WTC11 (cell line): ENCODE results near the gene KLHDC8A. TPM values are rescaled to one million over a fixed set of nuclear protein-coding genes. Genes with fewer than 3 reads are reported as not detected.

Experiments
- ATAC-seq: fragments of 200-7000 bp; cut with Tn5 transposase; 2 replicates; pipeline ENCODE4 v1.10.0; 2021; ENCODE audit warnings: mild to moderate bottlenecking, moderate library complexity
- CTCF ChIA-PET: fragments of 300-600 bp; sonication (Branson Sonifier 250); formaldehyde crosslinking; loops from one replicate; lab custom pipeline; 2021; ENCODE audit warnings: antibody characterized with exemption; lab: Charles Lee
- POLR2A ChIA-PET: fragments of 350-600 bp; sonication (Branson Sonifier 250); formaldehyde crosslinking; loops from one replicate; lab custom pipeline; 2021; ENCODE audit warnings: antibody characterized with exemption; lab: Charles Lee
- DNase-seq: peaks from one replicate; pipeline ENCODE4 v3.0.0; 2021; ENCODE audit warnings: low spot score
- H3K27ac Mint-ChIP-seq: 2 replicates; pipeline ENCODE4 v1.8.0; 2021; ENCODE audit warnings: mixed read lengths
- H3K27me3 Mint-ChIP-seq: 2 replicates; pipeline ENCODE4 v1.8.0; 2021; ENCODE audit warnings: low read depth, mild to moderate bottlenecking, moderate library complexity, mixed read lengths
- H3K36me3 Mint-ChIP-seq: 2 replicates; pipeline ENCODE4 v1.8.0; 2021; ENCODE audit warnings: mixed read lengths
- H3K4me1 Mint-ChIP-seq: 2 replicates; pipeline ENCODE4 v1.8.0; 2022; ENCODE audit warnings: mixed read lengths
- H3K4me3 Mint-ChIP-seq: 2 replicates; pipeline ENCODE4 v1.8.0; 2021; ENCODE audit warnings: mild to moderate bottlenecking, moderate library complexity, mixed read lengths
- H3K9me3 Mint-ChIP-seq: 2 replicates; pipeline ENCODE4 v1.8.0; 2021; ENCODE audit warnings: mixed read lengths
- AR ChIP-seq: fragments of 250-450 bp; sonication (Bioruptor Pico); IDR thresholded peaks from 2 replicates; pipeline ENCODE4 v1.9.0; 2021; ENCODE audit warnings: mild to moderate bottlenecking
- CBFB ChIP-seq: sonication (generic); formaldehyde crosslinking; IDR thresholded peaks from 2 replicates; pipeline ENCODE4 v1.8.1; 2022; ENCODE audit warnings: mild to moderate bottlenecking, low read depth, missing genetic modification reagents
- ELF4 ChIP-seq: sonication (generic); formaldehyde crosslinking; IDR thresholded peaks from 2 replicates; pipeline ENCODE4 v1.8.1; 2022; ENCODE audit warnings: low read depth, mild to moderate bottlenecking, moderate library complexity, missing genetic modification reagents
- ETV6 ChIP-seq: sonication (generic); formaldehyde crosslinking; IDR thresholded peaks from 2 replicates; pipeline ENCODE4 v1.8.1; 2022; ENCODE audit warnings: mild to moderate bottlenecking, missing genetic modification reagents
- HMGA2 ChIP-seq: fragments of 250-450 bp; sonication (Bioruptor Pico); IDR thresholded peaks from 2 replicates; pipeline ENCODE4 v1.4.0; 2021; ENCODE audit warnings: mild to moderate bottlenecking, moderate library complexity
- MAX ChIP-seq: sonication (generic); formaldehyde crosslinking; IDR thresholded peaks from 2 replicates; pipeline ENCODE4 v1.8.0; 2022; ENCODE audit warnings: mild to moderate bottlenecking, missing genetic modification reagents
- MYBL2 ChIP-seq: sonication (generic); formaldehyde crosslinking; IDR thresholded peaks from 2 replicates; pipeline ENCODE4 v1.8.1; 2023; ENCODE audit warnings: mild to moderate bottlenecking, moderate library complexity, missing genetic modification reagents
- NFYB ChIP-seq: sonication (generic); formaldehyde crosslinking; conservative IDR thresholded peaks from 2 replicates; pipeline ENCODE4 v1.8.0; 2022; ENCODE audit warnings: low read depth, missing genetic modification reagents
- NR1H2 ChIP-seq: sonication (generic); formaldehyde crosslinking; IDR thresholded peaks from 2 replicates; pipeline ENCODE4 v1.9.0; 2021; ENCODE audit warnings: mild to moderate bottlenecking, moderate library complexity, missing genetic modification reagents
- PRDM15 ChIP-seq: sonication (generic); formaldehyde crosslinking; IDR thresholded peaks from 2 replicates; pipeline ENCODE4 v1.8.0; 2022; ENCODE audit warnings: missing genetic modification reagents
- TCF7 ChIP-seq: sonication (generic); formaldehyde crosslinking; IDR thresholded peaks from 2 replicates; pipeline ENCODE4 v1.8.0; 2022; ENCODE audit warnings: mild to moderate bottlenecking, low read depth, missing genetic modification reagents, moderate library complexity
- USF1 ChIP-seq: sonication (generic); formaldehyde crosslinking; IDR thresholded peaks from 2 replicates; pipeline ENCODE4 v1.8.0; 2022; ENCODE audit warnings: mild to moderate bottlenecking, missing genetic modification reagents
- ZMAT4 ChIP-seq: fragments of 250-450 bp; sonication (Bioruptor Pico); IDR thresholded peaks from 2 replicates; pipeline ENCODE4 v1.9.0; 2021; ENCODE audit warnings: mild to moderate bottlenecking
- ZNF317 ChIP-seq: sonication (generic); formaldehyde crosslinking; IDR thresholded peaks from 2 replicates; pipeline ENCODE4 v1.8.1; 2023; ENCODE audit warnings: low read depth, mild to moderate bottlenecking, moderate library complexity, missing genetic modification reagents, borderline replicate concordance
- ZNF423 ChIP-seq: fragments of 250-450 bp; sonication (Bioruptor Pico); IDR thresholded peaks from 2 replicates; pipeline ENCODE4 v2.1.2; 2022; ENCODE audit warnings: mild to moderate bottlenecking, moderate library complexity
- ZNF425 ChIP-seq: fragments of 250-450 bp; sonication (Bioruptor Pico); conservative IDR thresholded peaks from 2 replicates; pipeline ENCODE4 v1.9.0; 2021; ENCODE audit warnings: mild to moderate bottlenecking
- ZNF671 ChIP-seq: fragments of 250-450 bp; sonication (Bioruptor Pico); IDR thresholded peaks from 2 replicates; pipeline ENCODE4 v1.8.0; 2021; ENCODE audit warnings: mild to moderate bottlenecking
- total RNA-seq: library from RNA; stranded (reverse); gene quantifications from 3 replicates; pipeline ENCODE4 v1.2.3, GENCODE V29; 2021

The KLHDC8A gene
- total RNA-seq, 1 experiment from 2014 or later = 1.7 TPM

GRCh38 chr1:205304695-205305070, 52.0 kb downstream of the KLHDC8A start (continued):
- TF ChIP-seq MAX (CRISPR knock-in tag) = no peak
- TF ChIP-seq ZNF671 = no peak
- no peak for TF ChIP-seq ZNF425 (CRISPR knock-in tag)
- no peak for TF ChIP-seq ZMAT4 (CRISPR knock-in tag)
- no peak for TF ChIP-seq ZNF423 (CRISPR knock-in tag)
- no peak for TF ChIP-seq AR
- TF ChIP-seq USF1 (CRISPR knock-in tag) = no peak
- TF ChIP-seq ZNF317 = no peak
- TF ChIP-seq NFYB (CRISPR knock-in tag) = no peak
- TF ChIP-seq TCF7 (CRISPR knock-in tag) = no peak
- no peak for TF ChIP-seq ELF4 (CRISPR knock-in tag)
- no peak for TF ChIP-seq NR1H2 (CRISPR knock-in tag)
- TF ChIP-seq CBFB (CRISPR knock-in tag) = no peak

GRCh38 chr1:205304046-205304694, 52.6 kb downstream of the KLHDC8A start:
- peak overlapping the region; percentile 93; the same call in 1 of the 2 replicates for H3K27ac Mint-ChIP-seq
- peaks cover 56% of the 10 kb centered on the region for H3K36me3 Mint-ChIP-seq
- CTCF ChIA-PET = interaction anchor here (1.0 to 8.7 kb wide), 6 partner anchors 10 to 242 kb away, joined by 3 to 114 read pairs (median 6); no protein-coding TSS in a partner anchor
- H3K27me3 Mint-ChIP-seq = no peaks in the 10 kb centered on the region
- ATAC-seq = no peak
- TF ChIP-seq NFYB (CRISPR knock-in tag) = no peak
- POLR2A ChIA-PET = interaction anchor here (0.9 to 7.7 kb wide), 7 partner anchors 10 to 31 kb away, joined by 3 to 186 read pairs (median 4); partner anchors contain the start of gene NUAK2
- no peak overlapping the region for H3K4me3 Mint-ChIP-seq
- H3K9me3 Mint-ChIP-seq = no peaks in the 10 kb centered on the region
- H3K4me1 Mint-ChIP-seq = peaks cover 39% of the 10 kb centered on the region
- DNase-seq = no peak

- no peaks in the 10 kb centered on the region for H3K27me3 Mint-ChIP-seq
- POLR2A ChIA-PET = interaction anchor here (0.5 to 7.7 kb wide), 7 partner anchors 9 to 1148 kb away, joined by 3 to 186 read pairs (median 4); partner anchors contain the start of gene NUAK2
- CTCF ChIA-PET = interaction anchor here (0.5 to 8.7 kb wide), 7 partner anchors 9 to 242 kb away, joined by 3 to 114 read pairs (median 3); no protein-coding TSS in a partner anchor
- H3K9me3 Mint-ChIP-seq = no peaks in the 10 kb centered on the region
- H3K4me3 Mint-ChIP-seq = no peak overlapping the region
- H3K36me3 Mint-ChIP-seq = peaks cover 49% of the 10 kb centered on the region
- DNase-seq (no peak), ATAC-seq (no peak)
- H3K27ac Mint-ChIP-seq = peak overlapping the region; percentile 90
- peaks cover 46% of the 10 kb centered on the region for H3K4me1 Mint-ChIP-seq
- TF ChIP-seq HMGA2 (CRISPR knock-in tag) (no peak), MYBL2 (no peak), ELF4 (CRISPR knock-in tag) (no peak), ETV6 (CRISPR knock-in tag) (no peak), PRDM15 (no peak), AR (no peak)
Observed at GRCh38 chr1:205303247-205303888, 53.4 kb downstream of the KLHDC8A start.
